H1 (cell line): Measurements from ENCODE around the gene EMX1. TPM values are rescaled to one million over a fixed set of nuclear protein-coding genes. Genes with fewer than 3 reads are reported as not detected.

Experiments used
- BCL11A ChIP-seq, 2 experiments: IDR thresholded peaks; one replicate each; pipeline ENCODE4 v1.6.1; 2011; ENCODE audit warnings: low read depth in 2 of 2, low read length in 2 of 2, mild to moderate bottlenecking in 2 of 2
- CHD7 ChIP-seq: fragments of 300-600 bp; sonication (generic); IDR thresholded peaks from 2 replicates; pipeline ENCODE4 v1.7.1; 2012; ENCODE audit warnings: low read length, moderate library complexity, mild to moderate bottlenecking, inconsistent platforms; ENCODE audit not compliant: insufficient replicate concordance
- CTBP2 ChIP-seq: IDR thresholded peaks from 2 replicates; pipeline ENCODE4 v1.7.0; 2011; ENCODE audit warnings: borderline replicate concordance, mild to moderate bottlenecking, moderate library complexity, mixed read lengths, low read length; ENCODE audit not compliant: insufficient read depth, insufficient read length
- RAD21 ChIP-seq, 2 experiments: IDR thresholded peaks in 1 of 2; conservative IDR thresholded peaks in 1 of 2; 2 replicates each; pipeline ENCODE4 v1.6.1; 2011; ENCODE audit warnings: low read depth in 2 of 2, low read length in 2 of 2, improper control_type of control experiment in 1 of 2, inconsistent platforms in 1 of 2, mild to moderate bottlenecking in 1 of 2, moderate library complexity in 1 of 2
- SIX5 ChIP-seq: IDR thresholded peaks from 2 replicates; pipeline ENCODE4 v1.6.1; 2011; ENCODE audit warnings: mild to moderate bottlenecking, low read depth, low read length
- polyA plus RNA-seq, 7 experiments: library from polyadenylated mRNA; depleted of rRNA in 3 of 7; stranded (reverse) in 5 of 7; unstranded in 2 of 7; fragments of >200 nt in 5 of 7; fragments of 200-250 nt in 2 of 7; gene quantifications; 1 replicate in 5 of 7; 2 replicates in 1 of 7; 4 replicates in 1 of 7; pipeline versions ENCODE4 v1.2.1 to v1.2.3, GENCODE V29; 2011 to 2013; ENCODE audit warnings: missing spikeins in 2 of 7, mixed read lengths in 2 of 7
- total RNA-seq: library from RNA; stranded (reverse); fragmentation: NEBNext Ultra II Directional; extraction: Animal tissue kit (Norgen Biotek cat#: 25700); gene quantifications from 2 replicates; pipeline ENCODE4 v1.2.1, GENCODE V29; 2021

EMX1 gene
- total and polyA plus RNA-seq, 2 of the 8 experiments (the other 6 are each of a cell fraction or from before 2014, with no cell fraction given), result 2.4 to 4.9 TPM

- TF ChIP-seq CHD7 (no peak), CTBP2 (no peak), RAD21 (IDR thresholded peaks at IDR 0.05 in 1 of 2, conservative IDR thresholded peaks at IDR 0.05 in 1 of 2; ENCODE audit: low read depth in 2 of 2, low read length in 2 of 2) (no peak), SIX5 (no peak), BCL11A (IDR thresholded peaks at IDR 0.05; ENCODE audit: low read depth in 2 of 2, low read length in 2 of 2) (no peak)
Observed at GRCh38 chr2:72964146-72964525, 46.8 kb downstream of the EMX1 start (continued).
